ENCODE data around the gene SCIN.

The SCIN gene

DNA sequence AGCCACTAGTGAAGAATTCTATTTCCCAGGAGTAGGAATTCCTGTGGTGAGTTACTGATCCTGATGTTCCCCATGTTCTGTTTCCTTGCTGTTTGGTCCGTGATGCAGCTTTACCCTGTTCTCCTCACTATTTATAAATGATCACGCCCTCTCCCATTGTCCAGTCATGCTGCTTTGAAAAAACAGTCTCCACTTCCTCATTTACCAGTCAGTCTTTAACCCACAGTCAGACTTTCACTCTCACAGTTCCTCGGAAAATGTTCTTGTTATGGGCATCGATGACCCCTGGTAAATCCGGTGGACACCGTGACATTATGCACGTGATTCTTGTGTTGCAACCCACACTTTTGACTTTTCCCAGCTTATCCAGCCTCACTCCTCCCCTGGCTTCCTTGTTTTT, 14.4 kb downstream of the SCIN start:
- no peaks in the 10 kb centered on the region for H3K36me3 ChIP-seq (ENCODE audit: control insufficient read depth, insufficient read depth, low read length)
- H3K27ac ChIP-seq (ENCODE audit: low read depth, low read length) = no peak overlapping the region
- H3K9ac ChIP-seq (ENCODE audit: low read depth, low read length) = no peak overlapping the region
- H3K4me3 ChIP-seq (ENCODE audit: low read depth, low read length) = no peak overlapping the region
- H3K9me3 ChIP-seq (ENCODE audit: control insufficient read depth, insufficient read depth, low read length) = no peaks in the 10 kb centered on the region
- H3K4me1 ChIP-seq (ENCODE audit: control insufficient read depth, insufficient read depth, low read length) = no peaks in the 10 kb centered on the region
- H3K27me3 ChIP-seq (ENCODE audit: control insufficient read depth, insufficient read depth, low read length) = no peaks in the 10 kb centered on the region

DNA sequence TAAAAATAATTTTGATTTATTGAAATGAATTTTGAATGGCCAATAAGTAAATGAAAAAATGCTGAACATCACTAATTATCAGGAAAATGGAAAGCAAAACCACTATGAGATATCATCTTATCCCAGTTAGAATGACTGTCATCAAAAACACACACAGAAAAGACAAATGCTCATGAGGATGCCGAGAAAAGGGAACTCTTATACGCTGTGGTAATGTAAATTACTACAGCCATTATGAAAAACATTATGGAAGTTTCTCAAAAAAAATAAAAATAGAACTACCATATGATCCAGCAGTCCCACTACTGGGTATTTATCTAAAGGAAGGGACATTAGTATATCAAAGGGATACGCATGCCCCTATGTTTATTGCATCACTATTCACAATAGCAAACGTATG, 15.8 kb downstream of the SCIN start:
- Histone ChIP-seq H3K4me1 (ENCODE audit: control insufficient read depth, insufficient read depth, low read length) (no peaks in the 10 kb centered on the region), H3K27me3 (ENCODE audit: control insufficient read depth, insufficient read depth, low read length) (no peaks in the 10 kb centered on the region), H3K27ac (ENCODE audit: low read depth, low read length) (no peak overlapping the region), H3K9me3 (ENCODE audit: control insufficient read depth, insufficient read depth, low read length) (no peaks in the 10 kb centered on the region), H3K4me3 (ENCODE audit: low read depth, low read length) (no peak overlapping the region), H3K36me3 (ENCODE audit: control insufficient read depth, insufficient read depth, low read length) (no peaks in the 10 kb centered on the region), H3K9ac (ENCODE audit: low read depth, low read length) (no peak overlapping the region)

GRCh38 chr7:12588259-12588904, 17.9 kb downstream of the SCIN start:
- Histone ChIP-seq H3K27me3 (ENCODE audit: control insufficient read depth, insufficient read depth, low read length) (no peaks in the 10 kb centered on the region), H3K9me3 (ENCODE audit: control insufficient read depth, insufficient read depth, low read length) (no peaks in the 10 kb centered on the region), H3K9ac (ENCODE audit: low read depth, low read length) (no peak overlapping the region), H3K4me3 (ENCODE audit: low read depth, low read length) (no peak overlapping the region), H3K4me1 (ENCODE audit: control insufficient read depth, insufficient read depth, low read length) (no peaks in the 10 kb centered on the region), H3K27ac (ENCODE audit: low read depth, low read length) (no peak overlapping the region), H3K36me3 (ENCODE audit: control insufficient read depth, insufficient read depth, low read length) (no peaks in the 10 kb centered on the region)

DNA sequence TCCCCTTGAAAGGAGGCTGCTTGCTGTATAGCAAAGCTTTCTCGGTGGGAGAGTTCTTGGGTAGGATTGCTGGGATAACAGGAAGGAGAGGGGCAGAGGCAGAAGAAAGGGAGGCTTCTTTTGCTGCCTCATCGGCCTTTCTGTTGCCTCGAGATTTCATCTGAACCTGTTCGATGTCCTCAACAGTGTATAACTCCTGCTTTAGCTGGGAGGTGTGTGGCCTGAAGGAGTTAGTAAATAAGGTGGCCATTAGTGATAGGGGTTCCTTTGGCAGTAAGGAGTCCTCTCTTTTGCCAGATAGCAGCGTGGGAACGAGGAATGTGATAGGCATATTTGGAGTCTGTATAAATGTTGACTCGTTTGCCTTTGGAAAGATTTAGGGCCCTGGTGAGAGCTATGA, 20.0 kb downstream of the SCIN start:
- Histone ChIP-seq H3K27ac (ENCODE audit: low read depth, low read length) (no peak overlapping the region), H3K4me1 (ENCODE audit: control insufficient read depth, insufficient read depth, low read length) (no peaks in the 10 kb centered on the region), H3K4me3 (ENCODE audit: low read depth, low read length) (no peak overlapping the region), H3K9me3 (ENCODE audit: control insufficient read depth, insufficient read depth, low read length) (peaks cover 3% of the 10 kb centered on the region; the same call in 1 of the 2 replicates), H3K36me3 (ENCODE audit: control insufficient read depth, insufficient read depth, low read length) (no peaks in the 10 kb centered on the region), H3K27me3 (ENCODE audit: control insufficient read depth, insufficient read depth, low read length) (no peaks in the 10 kb centered on the region), H3K9ac (ENCODE audit: low read depth, low read length) (no peak overlapping the region)

DNA sequence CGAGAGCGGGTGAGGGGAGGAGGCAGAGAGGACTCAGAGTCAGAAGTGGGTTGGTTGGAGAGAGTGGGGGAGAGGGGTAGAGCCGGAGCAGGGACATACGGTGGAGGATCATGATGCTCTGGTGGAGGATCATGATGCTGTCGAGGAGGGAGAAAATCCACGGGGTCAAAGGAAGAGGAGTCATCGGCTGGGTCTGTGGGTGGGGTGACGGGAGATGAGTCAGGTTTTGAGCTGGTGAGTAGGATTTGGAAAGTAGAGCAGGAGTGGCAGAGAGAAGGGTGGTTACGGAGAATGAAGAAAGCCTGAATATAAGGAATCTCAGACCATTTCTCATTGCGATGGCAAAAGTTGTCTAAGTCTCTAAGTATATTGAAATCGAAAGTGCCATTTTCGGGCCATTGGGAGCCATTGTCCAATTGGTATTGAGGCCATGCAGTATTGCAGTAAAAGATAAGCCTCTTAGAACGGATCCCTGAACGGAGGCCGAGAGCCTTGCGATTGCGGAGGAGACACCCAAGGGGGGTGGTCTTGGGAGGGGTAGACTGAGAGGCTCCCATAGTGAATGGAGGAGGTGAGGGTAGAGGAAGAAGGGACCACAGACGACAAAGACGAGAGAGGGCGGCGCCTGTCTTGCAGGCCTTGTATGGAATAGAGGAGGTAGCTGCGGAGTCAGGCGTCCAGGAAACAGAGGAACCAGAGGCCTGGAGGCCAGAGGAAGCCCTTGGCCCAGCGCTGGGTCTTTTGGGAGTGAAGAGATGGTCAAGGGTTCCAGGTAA, 23.8 kb downstream of the SCIN start:
- Histone ChIP-seq H3K4me1 (ENCODE audit: control insufficient read depth, insufficient read depth, low read length) (no peaks in the 10 kb centered on the region), H3K27ac (ENCODE audit: low read depth, low read length) (no peak overlapping the region), H3K9ac (ENCODE audit: low read depth, low read length) (no peak overlapping the region), H3K9me3 (ENCODE audit: control insufficient read depth, insufficient read depth, low read length) (peaks cover 3% of the 10 kb centered on the region; the same call in 1 of the 2 replicates), H3K36me3 (ENCODE audit: control insufficient read depth, insufficient read depth, low read length) (no peaks in the 10 kb centered on the region), H3K4me3 (ENCODE audit: low read depth, low read length) (no peak overlapping the region), H3K27me3 (ENCODE audit: control insufficient read depth, insufficient read depth, low read length) (no peaks in the 10 kb centered on the region)

DNA sequence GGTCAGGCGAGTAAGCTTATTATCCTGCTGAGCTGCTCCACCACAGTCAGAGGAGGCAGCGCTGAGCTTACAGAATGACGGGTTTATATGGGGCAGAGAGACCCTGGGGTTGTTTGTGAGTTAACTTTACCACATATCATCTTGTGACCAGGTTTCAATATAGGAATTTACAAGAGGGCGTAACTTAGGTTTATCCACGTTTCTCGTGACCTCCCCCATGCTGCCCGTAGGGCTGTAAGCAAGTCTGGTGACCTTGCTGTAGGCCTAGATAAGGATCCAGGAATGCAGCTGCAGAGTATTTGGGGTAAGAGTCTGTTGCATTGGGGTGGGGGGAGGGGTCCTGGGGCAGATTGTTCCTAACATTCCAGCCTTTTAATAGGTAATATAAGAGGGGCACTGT, 24.6 kb downstream of the SCIN start:
- peaks cover 3% of the 10 kb centered on the region; the same call in 1 of the 2 replicates for H3K9me3 ChIP-seq (ENCODE audit: control insufficient read depth, insufficient read depth, low read length)
- no peak overlapping the region for H3K9ac ChIP-seq (ENCODE audit: low read depth, low read length)

GRCh38 chr7:12596225-12596790, 25.8 kb downstream of the SCIN start:
- no peak overlapping the region for H3K9ac ChIP-seq (ENCODE audit: low read depth, low read length)
- no peaks in the 10 kb centered on the region for H3K27me3 ChIP-seq (ENCODE audit: control insufficient read depth, insufficient read depth, low read length)
- no peaks in the 10 kb centered on the region for H3K4me1 ChIP-seq (ENCODE audit: control insufficient read depth, insufficient read depth, low read length)
- H3K4me3 ChIP-seq (ENCODE audit: low read depth, low read length) = no peak overlapping the region
- no peaks in the 10 kb centered on the region for H3K36me3 ChIP-seq (ENCODE audit: control insufficient read depth, insufficient read depth, low read length)
- H3K27ac ChIP-seq (ENCODE audit: low read depth, low read length) = no peak overlapping the region
- H3K9me3 ChIP-seq (ENCODE audit: control insufficient read depth, insufficient read depth, low read length) = peaks cover 3% of the 10 kb centered on the region; the same call in 1 of the 2 replicates

More for the DNA sequence above, 24.6 kb downstream of the SCIN start:
- no peak overlapping the region for H3K4me3 ChIP-seq (ENCODE audit: low read depth, low read length)
- no peaks in the 10 kb centered on the region for H3K4me1 ChIP-seq (ENCODE audit: control insufficient read depth, insufficient read depth, low read length)
- no peaks in the 10 kb centered on the region for H3K36me3 ChIP-seq (ENCODE audit: control insufficient read depth, insufficient read depth, low read length)
- H3K27me3 ChIP-seq (ENCODE audit: control insufficient read depth, insufficient read depth, low read length) = no peaks in the 10 kb centered on the region
- no peak overlapping the region for H3K27ac ChIP-seq (ENCODE audit: low read depth, low read length)

- no peak overlapping the region for H3K4me3 ChIP-seq (ENCODE audit: low read depth, low read length)
- no peaks in the 10 kb centered on the region for H3K36me3 ChIP-seq (ENCODE audit: control insufficient read depth, insufficient read depth, low read length)
- H3K9ac ChIP-seq (ENCODE audit: low read depth, low read length) = no peak overlapping the region
- H3K4me1 ChIP-seq (ENCODE audit: control insufficient read depth, insufficient read depth, low read length) = no peaks in the 10 kb centered on the region
- no peaks in the 10 kb centered on the region for H3K27me3 ChIP-seq (ENCODE audit: control insufficient read depth, insufficient read depth, low read length)
- H3K27ac ChIP-seq (ENCODE audit: low read depth, low read length) = no peak overlapping the region
- H3K9me3 ChIP-seq (ENCODE audit: control insufficient read depth, insufficient read depth, low read length) = peaks cover 3% of the 10 kb centered on the region; the same call in 1 of the 2 replicates
Measured at GRCh38 chr7:12601302-12601869, 30.9 kb downstream of the SCIN start.

DNA sequence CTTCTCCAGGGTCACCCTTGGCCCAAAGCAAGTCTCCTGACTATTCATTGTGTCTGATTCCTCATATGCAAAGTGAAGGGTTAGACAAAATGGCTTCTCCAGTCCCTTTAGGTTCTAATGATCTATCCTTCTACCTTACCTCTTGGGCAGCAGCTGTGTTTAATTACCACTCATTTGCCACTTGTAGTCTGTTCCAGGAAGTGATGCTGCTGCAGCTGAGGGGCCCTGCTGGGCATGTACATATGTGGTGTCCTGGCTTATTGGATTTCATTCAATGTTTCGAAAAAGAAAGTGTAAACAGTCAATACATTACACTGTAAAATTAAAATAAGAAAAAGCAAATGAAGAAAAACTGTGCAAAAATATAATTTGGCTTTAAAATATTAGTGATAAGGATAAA, 36.6 kb downstream of the SCIN start:
- H3K9ac ChIP-seq (ENCODE audit: low read depth, low read length) = no peak overlapping the region

DNA sequence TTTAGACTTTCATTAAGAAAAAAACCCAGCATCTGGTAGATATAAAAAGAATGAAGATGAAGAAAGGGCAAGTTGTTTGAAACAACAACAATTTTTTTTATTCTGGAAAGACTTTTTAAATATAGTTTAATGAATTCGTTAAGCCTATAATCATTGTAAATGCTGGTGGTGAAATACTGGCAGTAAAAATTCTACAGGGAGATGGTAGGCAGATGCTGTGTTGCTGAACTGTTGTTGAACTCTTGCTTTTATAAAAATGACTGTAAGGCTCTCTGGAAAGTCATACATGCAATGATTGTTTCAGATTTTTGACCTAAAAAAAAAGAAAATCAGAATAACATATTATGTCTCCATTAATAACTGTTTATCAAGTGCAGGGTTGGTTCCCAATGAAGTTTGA, 39.0 kb downstream of the SCIN start:
- no peak overlapping the region for H3K27ac ChIP-seq (ENCODE audit: low read depth, low read length)

More for the DNA sequence above, 36.6 kb downstream of the SCIN start:
- no peak overlapping the region for H3K27ac ChIP-seq (ENCODE audit: low read depth, low read length)
- H3K4me3 ChIP-seq (ENCODE audit: low read depth, low read length) = no peak overlapping the region
- H3K4me1 ChIP-seq (ENCODE audit: control insufficient read depth, insufficient read depth, low read length) = peaks cover 5% of the 10 kb centered on the region; the same call in 1 of the 2 replicates
- H3K27me3 ChIP-seq (ENCODE audit: control insufficient read depth, insufficient read depth, low read length) = no peaks in the 10 kb centered on the region
- no peaks in the 10 kb centered on the region for H3K36me3 ChIP-seq (ENCODE audit: control insufficient read depth, insufficient read depth, low read length)
- peaks cover 3% of the 10 kb centered on the region; the same call in 1 of the 2 replicates for H3K9me3 ChIP-seq (ENCODE audit: control insufficient read depth, insufficient read depth, low read length)

GRCh38 chr7:12610899-12611298, 40.4 kb downstream of the SCIN start:
- Histone ChIP-seq H3K9me3 (ENCODE audit: control insufficient read depth, insufficient read depth, low read length) (no peaks in the 10 kb centered on the region), H3K4me1 (ENCODE audit: control insufficient read depth, insufficient read depth, low read length) (peaks cover 5% of the 10 kb centered on the region; the same call in 1 of the 2 replicates), H3K27ac (ENCODE audit: low read depth, low read length) (no peak overlapping the region), H3K4me3 (ENCODE audit: low read depth, low read length) (no peak overlapping the region), H3K9ac (ENCODE audit: low read depth, low read length) (no peak overlapping the region), H3K27me3 (ENCODE audit: control insufficient read depth, insufficient read depth, low read length) (no peaks in the 10 kb centered on the region), H3K36me3 (ENCODE audit: control insufficient read depth, insufficient read depth, low read length) (no peaks in the 10 kb centered on the region)

More for the DNA sequence above, 39.0 kb downstream of the SCIN start:
- peaks cover 5% of the 10 kb centered on the region; the same call in 1 of the 2 replicates for H3K4me1 ChIP-seq (ENCODE audit: control insufficient read depth, insufficient read depth, low read length)
- H3K4me3 ChIP-seq (ENCODE audit: low read depth, low read length) = no peak overlapping the region
- H3K27me3 ChIP-seq (ENCODE audit: control insufficient read depth, insufficient read depth, low read length) = no peaks in the 10 kb centered on the region
- no peaks in the 10 kb centered on the region for H3K36me3 ChIP-seq (ENCODE audit: control insufficient read depth, insufficient read depth, low read length)
- H3K9me3 ChIP-seq (ENCODE audit: control insufficient read depth, insufficient read depth, low read length) = no peaks in the 10 kb centered on the region
- no peak overlapping the region for H3K9ac ChIP-seq (ENCODE audit: low read depth, low read length)
